HG02870 (cell line): ENCODE measurements around the gene CASKIN1.

Source experiments
- ATAC-seq: cut with Tn5 transposase; IDR thresholded peaks from one replicate; pipeline ENCODE4 v1.9.1; 2021; ENCODE audit warnings: mild to moderate bottlenecking, moderate library complexity; ENCODE audit not compliant: unreplicated experiment

CASKIN1 gene

DNA sequence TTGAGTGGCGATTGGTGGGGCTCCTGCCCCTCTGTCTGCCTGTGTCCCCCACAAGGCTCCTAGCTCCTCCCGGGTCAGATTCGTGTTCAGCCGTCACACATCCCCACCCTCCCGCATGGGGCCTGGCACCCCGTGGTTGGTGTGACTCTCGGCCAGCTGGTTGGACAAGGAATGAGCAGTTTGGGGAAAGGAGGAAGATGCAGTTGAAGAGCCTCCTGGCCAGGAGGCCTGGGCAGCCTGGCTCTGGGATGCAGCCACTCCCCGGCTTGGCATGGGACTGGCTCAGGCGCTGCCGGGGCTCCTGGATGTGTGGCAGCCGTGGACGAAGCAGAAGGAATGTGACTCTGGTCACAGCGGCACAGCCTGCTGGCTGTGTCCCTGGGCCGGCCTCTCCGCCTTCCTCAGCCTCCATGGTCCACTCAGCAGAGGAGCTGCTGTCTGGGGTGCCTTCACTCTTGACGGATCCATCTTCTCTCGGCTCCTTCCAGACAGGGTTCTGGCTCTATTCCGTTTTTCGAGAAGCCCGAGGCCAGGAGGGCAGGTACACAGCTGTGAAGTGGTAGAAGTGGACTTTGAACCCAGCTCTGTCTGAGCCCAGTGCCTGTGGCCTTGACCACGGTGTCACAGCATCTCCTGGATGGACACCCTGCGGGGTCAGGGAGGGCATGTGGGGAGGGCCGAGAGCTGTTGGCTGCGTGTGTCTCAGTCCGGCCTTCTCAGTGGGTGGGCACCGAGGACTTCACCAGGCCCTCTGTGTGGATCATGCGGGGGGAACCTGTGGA lies 38.7 kb downstream of the CASKIN1 start:
- no peak for ATAC-seq

DNA sequence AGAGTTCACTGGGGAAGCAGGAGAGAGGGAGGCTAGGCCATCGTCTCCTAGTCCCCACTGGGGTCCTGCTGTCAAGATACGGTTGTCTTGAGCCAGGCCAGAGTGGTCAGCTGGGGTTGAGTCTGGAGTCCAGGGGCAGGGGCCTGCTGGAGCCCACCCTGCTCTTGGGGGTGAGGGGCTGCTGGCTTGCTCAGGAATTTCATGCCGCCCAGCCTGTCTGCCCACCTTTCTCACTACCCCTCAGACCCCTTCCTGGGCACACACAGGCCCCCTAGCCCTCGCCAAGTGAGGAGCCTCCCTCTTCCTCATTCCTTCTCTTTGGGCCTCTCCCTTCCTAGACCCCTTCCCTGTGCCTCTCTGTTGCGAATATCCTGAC lies 39.6 kb downstream of the CASKIN1 start:
- ATAC-seq = no peak

DNA sequence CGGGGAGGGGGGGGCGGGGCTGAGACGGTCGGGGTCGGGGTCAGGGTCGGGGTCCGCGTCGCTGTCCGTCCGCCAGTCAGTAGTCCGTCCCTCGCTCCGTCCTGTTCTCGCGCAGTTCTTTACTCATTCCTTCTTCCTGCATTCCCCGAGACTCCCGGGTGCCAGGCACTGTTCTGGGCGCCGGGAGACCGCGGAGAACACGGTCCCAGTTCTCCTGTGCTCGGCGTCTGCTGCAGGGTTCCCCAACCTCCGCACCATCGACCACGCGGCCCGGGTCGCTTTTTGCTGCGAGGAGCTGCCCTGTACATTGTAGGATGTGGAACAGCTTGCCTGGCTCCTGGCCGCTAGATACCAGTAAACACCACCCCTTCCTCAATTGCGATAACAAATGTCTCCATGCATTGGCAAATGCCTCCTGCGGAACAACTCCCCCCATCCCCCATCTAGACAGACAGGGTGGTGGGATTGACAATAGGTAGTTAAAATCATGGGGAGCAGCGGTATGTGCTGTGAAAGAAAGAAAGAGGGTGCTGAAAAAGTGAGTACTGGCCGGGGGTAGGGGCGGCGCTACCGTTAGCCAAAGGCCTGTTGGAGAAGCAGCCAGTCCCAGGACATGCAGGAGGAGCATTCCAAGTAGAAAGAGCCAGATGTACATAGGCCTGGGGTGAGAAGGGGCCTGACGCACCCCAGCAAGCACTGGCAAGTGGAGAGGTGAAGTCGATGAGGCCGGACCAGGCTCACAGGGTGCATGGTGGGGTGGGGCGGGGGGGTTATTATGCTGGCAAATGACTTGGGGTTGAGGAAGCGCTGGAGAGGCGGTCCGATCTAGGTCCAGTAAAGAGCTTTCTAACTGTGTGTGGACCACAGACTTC lies 40.2 kb downstream of the CASKIN1 start:
- ATAC-seq = no peak

DNA sequence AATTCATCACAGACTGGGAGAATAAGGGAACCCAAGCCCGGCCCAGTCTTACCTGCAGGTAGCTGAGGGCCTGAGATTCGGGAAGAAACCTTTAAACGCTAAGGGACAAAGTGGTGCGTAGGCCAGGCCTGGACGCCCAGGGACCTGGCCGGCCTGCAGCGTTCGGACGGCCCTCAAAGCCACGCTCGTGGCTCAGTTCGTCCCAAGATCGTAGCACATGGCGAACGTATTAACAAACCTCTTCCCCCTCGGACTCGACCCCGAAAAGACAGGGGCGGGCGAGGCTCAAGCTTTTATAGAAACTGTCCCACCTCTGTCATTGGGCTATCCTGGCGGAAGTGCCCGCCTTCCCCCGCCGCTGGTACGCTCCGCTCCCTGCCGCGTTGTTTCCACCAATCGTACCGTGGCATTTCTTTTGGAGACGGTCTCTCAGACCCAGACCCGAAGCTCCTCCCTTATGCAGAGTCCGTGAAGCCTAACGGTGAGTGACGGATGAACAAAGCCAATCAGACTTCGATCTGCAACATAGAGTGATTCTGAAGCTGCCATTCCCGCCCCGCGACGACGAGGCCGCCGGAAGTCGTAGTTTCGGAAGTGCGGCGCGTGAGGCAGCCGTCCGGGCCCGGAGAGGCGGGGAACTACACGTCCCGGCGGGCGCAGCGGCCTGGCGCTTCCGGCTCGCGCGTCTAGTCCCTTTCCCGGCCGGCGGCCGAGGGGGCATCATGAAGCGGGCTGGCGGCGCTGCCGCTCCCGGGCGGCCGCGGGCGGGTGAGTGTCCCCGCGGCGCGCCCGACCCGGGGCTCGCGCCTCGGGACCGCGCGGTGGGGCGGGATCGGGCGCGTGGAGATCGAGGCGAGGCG lies 41.1 kb downstream of the CASKIN1 start, which contains the start of gene TRAF7:
Gene TRAF7, plus strand, starts transcription at position 692 of the 860 bp plus-strand sequence. CDS start 8,139 bp downstream, outside the sequence.
- peak; percentile 83 for ATAC-seq

DNA sequence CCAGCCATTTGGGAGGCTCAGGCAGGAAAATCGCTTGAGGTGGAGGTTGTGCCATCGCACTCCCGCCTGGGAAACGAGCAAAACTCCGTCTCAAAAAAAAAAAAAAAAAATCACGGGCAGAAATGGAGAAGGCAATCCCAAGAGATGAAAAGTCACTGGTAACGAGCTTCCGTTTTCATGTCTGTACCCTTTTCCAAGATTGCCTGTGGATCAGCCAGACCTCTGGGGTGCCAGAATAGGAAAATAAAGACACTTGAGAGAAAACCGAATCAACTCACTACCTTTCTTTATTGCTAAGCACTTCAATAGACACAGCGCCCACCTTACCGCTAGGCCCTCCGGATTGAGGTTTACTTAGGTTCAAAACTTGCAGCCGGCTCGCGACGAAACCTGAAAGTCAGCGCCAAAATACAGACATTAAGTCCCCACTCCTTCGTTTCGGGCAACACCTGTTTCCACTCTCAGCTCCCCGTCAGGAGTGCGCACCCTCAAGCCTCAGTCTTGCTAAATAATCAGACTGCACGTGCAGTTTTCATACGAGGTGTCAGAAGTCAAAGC lies 41.8 kb downstream of the CASKIN1 start:
- no peak for ATAC-seq

DNA sequence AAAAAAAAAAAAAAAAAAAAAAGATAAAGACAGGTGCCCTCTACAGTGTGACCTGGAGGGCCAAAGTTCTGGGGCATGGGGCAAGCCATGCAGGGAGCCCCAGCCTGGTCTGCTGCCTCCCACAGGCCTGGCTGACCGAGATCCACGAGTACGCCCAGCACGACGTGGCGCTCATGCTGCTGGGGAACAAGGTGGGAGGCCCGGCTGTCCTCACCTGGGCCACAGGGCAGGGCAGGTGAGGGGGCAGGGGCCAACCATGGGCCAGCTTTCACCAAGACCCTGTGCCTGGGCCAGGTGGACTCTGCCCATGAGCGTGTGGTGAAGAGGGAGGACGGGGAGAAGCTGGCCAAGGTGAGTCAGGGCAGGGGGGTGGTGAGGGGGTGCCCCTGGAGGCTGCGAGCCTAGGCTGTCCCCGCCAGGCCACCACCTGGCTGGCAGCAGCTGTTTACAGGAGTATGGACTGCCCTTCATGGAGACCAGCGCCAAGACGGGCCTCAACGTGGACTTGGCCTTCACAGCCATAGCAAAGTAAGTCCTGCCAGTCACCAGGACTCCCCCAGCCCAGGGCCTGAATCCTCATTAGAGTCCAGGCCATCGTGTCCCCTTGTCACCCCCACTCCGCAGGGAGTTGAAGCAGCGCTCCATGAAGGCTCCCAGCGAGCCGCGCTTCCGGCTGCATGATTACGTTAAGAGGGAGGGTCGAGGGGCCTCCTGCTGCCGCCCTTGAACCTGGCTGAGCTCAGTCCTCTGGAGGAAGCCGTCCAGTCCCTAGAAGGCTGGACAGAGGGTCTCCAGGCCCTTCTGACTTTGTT lies 43.5 kb downstream of the CASKIN1 start:
- no peak for ATAC-seq

DNA sequence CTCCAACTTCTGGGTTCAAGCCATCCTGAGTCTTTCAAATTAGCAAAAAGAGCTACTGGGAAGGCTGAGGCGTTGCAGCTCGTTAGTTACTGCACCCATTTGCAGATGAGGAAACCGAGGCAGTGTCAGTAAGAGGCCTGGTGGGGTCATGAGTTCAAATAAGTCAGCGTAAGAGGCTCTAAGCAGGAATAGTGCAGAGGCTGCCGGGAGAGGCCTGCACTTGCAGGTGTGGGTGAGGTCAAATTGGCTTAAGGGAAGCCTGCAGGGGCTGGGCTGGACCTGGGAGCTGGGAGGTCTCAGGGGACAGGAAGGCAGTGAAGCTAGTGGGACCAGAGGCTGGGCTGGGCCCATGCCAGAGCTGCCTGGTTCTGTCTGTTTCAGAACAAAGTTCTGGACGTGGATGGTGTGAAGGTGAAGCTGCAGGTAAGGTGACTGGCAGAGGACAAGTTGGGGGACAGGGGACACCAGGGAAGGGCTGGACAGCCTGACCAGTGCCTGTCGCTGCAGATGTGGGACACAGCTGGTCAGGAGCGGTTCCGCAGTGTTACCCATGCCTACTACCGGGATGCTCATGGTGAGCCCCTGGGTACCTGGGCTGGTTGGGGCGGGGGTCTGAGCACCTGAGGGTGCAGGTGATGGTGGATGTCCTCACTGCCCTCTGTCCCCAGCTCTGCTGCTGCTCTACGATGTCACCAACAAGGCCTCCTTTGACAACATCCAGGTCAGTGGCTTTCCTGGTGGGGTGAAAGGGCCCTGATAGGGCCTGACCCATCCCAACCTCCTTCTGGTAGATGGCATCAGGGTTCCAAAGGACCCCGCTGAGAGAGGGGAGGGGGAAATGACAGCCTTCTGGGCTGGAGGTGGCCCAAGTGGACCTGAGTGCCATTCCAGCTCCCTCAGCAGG lies 45.0 kb downstream of the CASKIN1 start:
- ATAC-seq = no peak

DNA sequence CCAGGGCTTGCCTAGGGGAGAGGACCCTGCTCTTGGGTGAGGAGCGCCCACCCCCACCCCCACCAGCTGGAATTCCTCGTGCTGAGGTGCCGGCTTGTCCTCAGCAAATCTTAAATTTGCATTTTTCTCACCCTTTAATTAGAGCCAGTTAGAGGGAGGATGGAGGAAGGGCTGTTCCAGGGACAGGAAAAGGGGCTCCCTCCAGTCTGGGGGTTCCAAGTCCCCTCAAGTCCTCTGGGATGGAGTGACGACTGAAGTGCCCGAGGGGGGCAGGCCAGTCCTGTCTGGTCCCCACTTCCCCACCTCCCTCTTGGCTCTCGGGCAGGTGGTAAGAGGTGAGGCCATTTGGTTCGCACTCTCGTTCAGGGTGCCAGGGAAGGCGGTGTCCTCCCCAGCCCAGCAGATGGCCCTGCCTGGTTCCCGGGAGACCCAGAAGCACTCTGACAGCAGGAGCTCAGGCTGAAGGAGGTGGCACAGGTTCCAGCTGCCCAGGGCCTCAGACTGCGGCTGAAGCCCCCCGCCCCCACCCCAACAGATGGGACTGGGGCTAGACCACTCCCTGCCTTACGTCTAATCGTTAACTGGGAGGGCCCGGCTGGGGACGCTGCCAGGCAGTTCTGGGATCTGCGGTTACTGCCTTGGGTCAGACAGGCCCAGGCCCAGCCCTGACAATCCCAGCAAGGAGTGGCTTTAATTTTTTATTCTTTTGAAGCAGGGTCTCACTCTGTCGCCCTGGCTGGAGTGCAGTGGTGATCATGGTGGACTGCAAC lies 45.8 kb downstream of the CASKIN1 start:
- no peak for ATAC-seq

DNA sequence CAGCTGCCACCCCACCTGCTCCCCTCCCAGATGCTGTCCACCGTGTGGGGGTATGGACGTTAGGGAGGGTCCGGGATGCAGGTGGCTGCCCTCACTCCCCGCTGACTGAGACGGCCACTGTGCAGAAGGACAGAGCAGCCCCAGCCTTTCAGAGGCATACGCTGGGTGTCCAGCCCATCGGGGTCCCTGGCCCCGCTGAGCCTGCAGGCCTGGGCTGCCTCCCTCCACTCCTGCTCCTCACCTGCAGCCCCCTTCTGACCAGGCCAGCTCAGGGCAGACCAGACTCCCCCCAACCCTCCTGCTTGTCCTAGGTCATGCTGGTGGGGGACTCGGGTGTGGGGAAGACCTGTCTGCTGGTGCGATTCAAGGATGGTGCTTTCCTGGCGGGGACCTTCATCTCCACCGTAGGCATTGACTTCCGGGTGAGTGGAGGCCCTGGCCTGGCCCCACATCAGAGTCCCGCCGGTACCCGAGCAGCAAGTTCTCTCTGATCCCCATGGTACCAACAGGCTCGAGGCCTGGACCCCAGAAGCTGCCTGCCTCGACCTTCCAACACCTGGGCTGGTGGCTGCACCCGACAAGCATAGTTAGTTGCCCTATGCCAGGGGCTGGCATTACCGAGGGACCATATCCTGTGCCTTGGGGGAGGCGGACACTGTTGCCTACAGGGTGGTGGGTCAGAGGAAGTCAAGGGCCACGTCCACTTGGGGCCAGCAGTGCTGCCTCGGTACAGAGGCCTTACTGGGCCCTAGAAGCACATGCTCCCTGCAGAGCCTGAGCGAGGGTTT lies 46.6 kb downstream of the CASKIN1 start:
- ATAC-seq = no peak

DNA sequence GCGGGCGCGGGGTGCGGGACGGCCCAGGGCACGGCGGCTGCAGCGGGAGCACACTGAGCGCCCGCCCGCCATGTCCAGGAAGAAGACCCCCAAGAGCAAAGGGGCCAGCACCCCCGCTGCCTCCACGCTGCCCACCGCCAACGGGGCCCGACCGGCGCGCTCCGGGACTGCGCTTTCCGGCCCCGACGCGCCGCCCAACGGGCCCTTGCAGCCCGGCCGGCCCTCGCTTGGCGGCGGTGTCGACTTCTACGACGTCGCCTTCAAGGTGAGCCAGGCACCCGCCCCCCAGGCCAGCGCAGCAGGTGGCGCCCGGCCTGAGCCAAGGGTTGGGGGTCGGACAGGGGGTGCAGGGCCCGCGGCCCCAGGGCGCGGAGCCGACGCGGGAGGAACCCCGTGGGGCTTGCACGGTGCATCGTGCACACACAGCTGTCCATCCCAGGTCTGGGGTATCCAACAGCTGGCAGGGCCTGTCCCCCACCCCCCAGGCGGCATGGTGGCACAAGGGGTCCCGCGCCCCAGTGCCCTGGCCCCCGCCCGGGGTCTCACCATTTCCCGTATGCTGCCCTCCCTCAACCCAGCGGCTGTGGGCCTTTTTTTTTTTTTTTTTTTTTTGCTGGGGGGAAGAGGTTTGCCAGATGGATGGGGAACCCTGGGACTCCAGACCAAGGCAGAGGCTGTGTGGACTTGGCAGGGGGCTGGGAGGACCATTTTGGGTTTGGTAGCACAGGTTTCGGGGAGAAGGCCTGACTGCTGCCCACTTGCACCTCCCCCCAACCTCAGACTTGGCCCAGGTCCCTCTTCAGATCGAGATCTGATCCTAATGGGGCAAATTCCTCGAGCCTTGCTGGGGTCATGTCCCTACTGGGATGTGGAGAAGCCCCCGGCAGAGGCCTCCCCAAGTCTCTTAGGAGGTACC lies 47.4 kb downstream of the CASKIN1 start:
- ATAC-seq = no peak

DNA sequence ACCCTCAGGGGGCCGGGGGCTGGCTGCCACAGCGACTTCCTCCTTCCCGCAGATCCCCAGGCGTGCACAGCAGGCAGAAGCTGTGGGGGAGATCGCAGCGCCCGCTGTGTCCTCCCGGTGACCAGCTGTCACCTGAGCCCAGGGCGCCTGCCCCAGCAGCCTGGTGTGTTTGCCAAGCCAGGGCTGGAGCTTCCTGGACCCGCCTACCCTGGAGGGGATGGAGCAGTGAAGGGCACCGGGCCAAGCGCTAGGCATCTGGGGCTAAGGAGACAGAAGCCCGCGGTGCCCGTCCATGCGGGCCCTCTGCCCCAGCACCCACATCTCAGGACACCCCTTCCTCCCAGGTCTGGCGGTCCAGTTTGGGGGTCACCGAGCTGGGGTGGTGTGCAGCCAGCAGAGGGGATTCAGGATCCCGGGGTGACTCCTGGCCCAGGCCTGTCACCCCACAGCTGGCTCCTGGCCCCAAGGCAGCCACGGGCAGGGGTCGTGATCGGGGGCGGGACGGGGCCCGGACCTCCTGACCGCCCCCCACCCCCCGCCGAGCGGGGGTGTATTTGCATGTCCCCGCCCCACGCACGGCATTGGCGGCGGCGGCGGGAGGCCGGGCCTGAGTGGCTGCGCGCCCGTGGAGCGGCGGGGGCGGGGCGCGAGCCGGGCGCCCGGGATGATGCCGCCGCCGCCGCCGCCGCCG lies 48.3 kb downstream of the CASKIN1 start, which contains the start of gene RAB26:
Gene RAB26, plus strand, starts transcription at position 645 of the 691 bp plus-strand sequence. CDS start 159 bp downstream, outside the sequence.
- ATAC-seq = no peak

DNA sequence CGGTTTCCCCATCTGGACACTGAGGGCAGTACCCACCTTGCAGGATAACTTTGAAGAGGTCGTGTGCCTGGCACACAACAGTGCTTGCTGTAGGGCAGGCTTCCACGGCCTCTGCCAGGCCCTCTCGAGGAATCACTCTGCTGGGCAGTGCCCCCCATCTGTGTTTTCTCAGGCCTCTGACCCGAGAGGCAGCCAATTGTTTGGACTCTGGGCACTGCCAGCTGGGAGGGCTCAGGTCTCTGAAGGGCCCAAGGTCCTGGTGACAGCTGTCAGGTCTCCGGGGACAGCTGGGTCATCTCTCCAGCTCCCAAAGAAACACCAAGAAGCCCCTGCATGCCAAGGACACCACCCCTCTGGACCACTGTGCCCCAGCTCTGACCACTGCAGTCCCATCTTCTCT lies 49.0 kb downstream of the CASKIN1 start:
- ATAC-seq = no peak

DNA sequence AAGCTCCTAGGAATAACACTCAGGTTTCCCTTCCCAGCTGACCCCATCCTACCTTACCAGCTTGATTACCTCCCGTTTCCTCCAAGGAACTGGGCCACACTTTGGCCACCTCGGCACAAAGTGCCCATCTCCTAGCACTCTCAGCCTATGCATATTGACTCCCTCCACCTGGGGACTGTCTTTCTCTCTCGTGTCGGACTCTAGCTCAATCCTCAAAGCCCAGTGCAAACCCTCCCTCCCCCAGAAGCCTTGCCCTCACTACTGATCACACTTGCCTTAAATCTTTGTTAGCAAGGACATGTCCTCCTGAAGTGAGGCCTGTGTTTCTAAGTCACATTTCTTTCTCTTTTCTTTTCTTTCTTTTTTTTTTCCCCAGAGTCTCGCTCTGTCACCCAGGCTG lies 50.6 kb downstream of the CASKIN1 start:
- no peak for ATAC-seq

DNA sequence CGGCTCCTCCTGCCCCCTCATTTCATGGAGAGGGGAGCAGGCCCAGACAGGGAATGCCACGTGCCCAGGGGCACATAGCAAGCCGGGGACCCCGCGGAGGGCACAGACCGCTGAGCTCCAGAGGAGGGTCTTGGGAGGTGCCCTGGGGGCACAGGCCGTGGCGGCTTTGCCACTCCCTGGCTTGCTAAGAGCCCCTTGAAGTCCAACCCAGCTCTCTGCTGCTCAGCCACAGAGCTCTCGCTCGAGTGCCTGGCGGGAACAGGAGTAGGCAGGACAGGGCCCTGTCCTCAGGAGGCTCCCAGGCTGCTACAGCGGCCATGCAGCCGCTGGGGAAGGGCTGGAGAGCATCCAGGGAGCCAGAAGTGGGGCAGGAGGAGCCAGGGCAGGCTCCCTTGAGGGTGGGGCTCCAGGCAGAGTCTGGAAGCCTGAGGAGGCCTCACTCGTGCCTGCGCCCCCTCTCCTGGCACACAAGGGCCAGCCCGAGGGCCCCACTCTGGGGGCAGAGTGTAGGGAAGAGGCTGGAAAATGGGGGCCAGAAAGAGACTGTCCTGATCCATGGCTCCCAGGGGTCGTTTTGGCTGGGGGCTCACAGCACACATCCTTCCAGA lies 52.4 kb downstream of the CASKIN1 start:
- ATAC-seq = no peak
